ENCODE data around the gene ADA. TPM values are rescaled to one million over a fixed set of nuclear protein-coding genes. Genes with fewer than 3 reads are reported as not detected.
"Not testable (repeated sequence)": the region's sequence is repeated elsewhere in the genome, so short reads cannot be mapped to it uniquely, and the experiment has no call there.

ADA gene
- 25.3 TPM for total RNA-seq

DNA sequence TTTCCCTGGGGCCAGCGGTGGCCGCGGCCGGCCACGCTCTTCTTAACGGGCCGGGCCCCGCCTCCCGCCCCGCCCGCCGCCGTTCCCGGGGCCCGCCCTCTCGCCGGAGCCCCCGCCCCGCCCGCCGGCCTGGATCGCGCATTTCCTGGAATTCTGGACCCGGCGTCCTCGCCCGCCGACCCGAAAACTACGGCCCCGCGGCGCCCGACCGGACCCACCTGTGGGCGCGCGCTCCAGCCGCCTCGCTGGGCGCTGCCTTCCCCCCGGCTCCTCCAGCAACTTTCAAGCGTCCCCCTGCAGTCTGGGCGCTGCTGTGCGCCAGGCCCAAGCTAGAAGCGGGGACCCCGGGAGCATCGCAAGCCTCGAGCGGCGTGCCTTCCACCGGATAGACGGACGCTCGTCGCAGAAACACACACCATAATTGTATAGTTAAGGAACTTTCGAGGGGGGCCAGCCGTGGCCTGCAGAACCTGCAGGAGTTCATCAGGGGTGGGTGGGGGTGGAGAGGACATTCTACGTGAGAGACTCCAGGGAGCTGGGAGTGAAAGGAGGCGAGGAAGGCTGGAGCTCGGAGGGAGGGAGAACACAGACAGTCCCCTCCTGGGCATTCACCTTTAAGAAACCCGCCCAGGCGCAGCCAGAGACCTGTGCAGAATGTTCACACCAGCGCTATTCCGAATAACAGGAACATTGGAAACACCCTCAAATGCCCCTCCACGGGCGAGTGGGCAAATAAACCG is at the start of gene ADA:
ADA (minus strand) TSS at position 16 of the 740 bp plus-strand sequence. CDS start 92 bp downstream, outside the sequence.
- intact Hi-C loops (cut with DNase I), result no loop called here
- no peak for DNase-seq (ENCODE audit: extremely low spot score in 2 of 2)
- peaks cover 19% of the 10 kb centered on the region for H3K4me1 ChIP-seq

DNA sequence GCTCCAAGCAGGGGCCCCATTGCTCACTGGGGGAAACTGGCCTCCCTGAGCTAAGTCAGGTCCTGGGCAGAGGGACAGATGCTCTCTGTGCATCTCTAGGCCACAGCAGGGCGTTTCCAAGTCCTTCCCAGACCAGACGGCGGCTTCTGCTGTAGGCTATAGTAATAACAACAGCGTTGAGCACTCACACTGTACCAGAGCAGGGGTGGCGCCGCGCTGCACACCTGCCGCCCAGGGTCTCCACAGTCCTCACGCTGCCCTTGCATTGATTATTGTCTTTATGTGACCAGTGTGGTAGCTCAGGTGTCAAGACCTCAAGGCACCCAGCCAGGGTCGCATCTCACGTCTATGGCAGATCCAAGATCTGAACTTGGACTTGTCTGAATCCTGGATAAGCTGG is 48.8 kb upstream of the ADA start:
- H3K27me3 ChIP-seq, result no peaks in the 10 kb centered on the region
- peaks cover 62% of the 10 kb centered on the region for H3K4me1 ChIP-seq
- no peaks in the 10 kb centered on the region for H3K36me3 ChIP-seq
- no peak for TF ChIP-seq POLR2AphosphoS5 (IDR thresholded peaks at IDR 0.05; ENCODE audit: insufficient read depth in 1 of 2, low read depth in 1 of 2)
- TF ChIP-seq, protein P1, sequence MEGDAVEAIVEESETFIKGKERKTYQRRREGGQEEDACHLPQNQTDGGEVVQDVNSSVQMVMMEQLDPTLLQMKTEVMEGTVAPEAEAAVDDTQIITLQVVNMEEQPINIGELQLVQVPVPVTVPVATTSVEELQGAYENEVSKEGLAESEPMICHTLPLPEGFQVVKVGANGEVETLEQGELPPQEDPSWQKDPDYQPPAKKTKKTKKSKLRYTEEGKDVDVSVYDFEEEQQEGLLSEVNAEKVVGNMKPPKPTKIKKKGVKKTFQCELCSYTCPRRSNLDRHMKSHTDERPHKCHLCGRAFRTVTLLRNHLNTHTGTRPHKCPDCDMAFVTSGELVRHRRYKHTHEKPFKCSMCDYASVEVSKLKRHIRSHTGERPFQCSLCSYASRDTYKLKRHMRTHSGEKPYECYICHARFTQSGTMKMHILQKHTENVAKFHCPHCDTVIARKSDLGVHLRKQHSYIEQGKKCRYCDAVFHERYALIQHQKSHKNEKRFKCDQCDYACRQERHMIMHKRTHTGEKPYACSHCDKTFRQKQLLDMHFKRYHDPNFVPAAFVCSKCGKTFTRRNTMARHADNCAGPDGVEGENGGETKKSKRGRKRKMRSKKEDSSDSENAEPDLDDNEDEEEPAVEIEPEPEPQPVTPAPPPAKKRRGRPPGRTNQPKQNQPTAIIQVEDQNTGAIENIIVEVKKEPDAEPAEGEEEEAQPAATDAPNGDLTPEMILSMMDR (IDR thresholded peaks at IDR 0.05), result no peak
- no peak for TF ChIP-seq POLR2A (IDR thresholded peaks at IDR 0.05)
- peak overlapping the region; percentile 83 for H3K27ac ChIP-seq
- intact Hi-C loops (cut with DNase I), result no loop called here
- DNase-seq (ENCODE audit: extremely low spot score in 2 of 2), result no peak
- no peaks in the 10 kb centered on the region for H3K9me3 ChIP-seq
- H3K4me3 ChIP-seq, result no peak overlapping the region

More for the DNA sequence above, at the start of gene ADA:
- Histone ChIP-seq H3K36me3 (no peaks in the 10 kb centered on the region), H3K9me3 (no peaks in the 10 kb centered on the region), H3K27me3 (no peaks in the 10 kb centered on the region), H3K27ac (peak within 1 kb of the TSS; percentile 89), H3K4me3 (peak within 1 kb of the TSS; percentile 75 to 95)
- TF ChIP-seq POLR2AphosphoS5 (IDR thresholded peaks at IDR 0.05; ENCODE audit: insufficient read depth in 1 of 2, low read depth in 1 of 2) (peak in 1 of 2 donors; percentile 83), POLR2A (IDR thresholded peaks at IDR 0.05) (peak in 1 of 2 donors; percentile 28)
- TF ChIP-seq, protein P1 (IDR thresholded peaks at IDR 0.05), result no peak

DNA sequence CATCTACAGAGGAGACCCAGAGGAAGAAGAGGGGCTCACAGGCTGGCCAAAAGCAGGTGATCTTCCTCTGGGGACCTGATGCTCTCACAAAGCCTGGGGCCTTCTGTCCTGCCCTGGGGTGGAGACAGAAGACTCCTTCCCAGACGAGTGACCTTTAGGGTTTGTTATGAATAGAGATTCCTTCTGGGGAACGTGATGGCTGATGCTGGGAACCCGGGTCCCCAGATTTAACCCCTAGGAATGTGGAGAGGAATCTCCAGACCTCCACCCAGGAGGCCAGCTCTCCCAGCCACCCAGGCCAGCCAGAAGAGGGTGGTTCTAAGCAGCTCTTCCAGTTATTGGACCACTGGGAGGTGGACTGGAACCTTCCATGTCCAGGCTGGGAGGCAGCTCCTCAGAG is 46.9 kb upstream of the ADA start:
- TF ChIP-seq, protein P1 (IDR thresholded peaks at IDR 0.05), result no peak
- TF ChIP-seq POLR2AphosphoS5 (IDR thresholded peaks at IDR 0.05; ENCODE audit: insufficient read depth in 1 of 2, low read depth in 1 of 2) (no peak), POLR2A (IDR thresholded peaks at IDR 0.05) (no peak)
- H3K36me3 ChIP-seq, result no peaks in the 10 kb centered on the region
- peak overlapping the region; percentile 30 for H3K27ac ChIP-seq
- H3K9me3 ChIP-seq, result no peaks in the 10 kb centered on the region
- intact Hi-C loops (cut with DNase I), result no loop called here
- no peak overlapping the region for H3K4me3 ChIP-seq
- DNase-seq (ENCODE audit: extremely low spot score in 2 of 2), result no peak
- no peaks in the 10 kb centered on the region for H3K27me3 ChIP-seq
- H3K4me1 ChIP-seq, result peaks cover 65% of the 10 kb centered on the region

DNA sequence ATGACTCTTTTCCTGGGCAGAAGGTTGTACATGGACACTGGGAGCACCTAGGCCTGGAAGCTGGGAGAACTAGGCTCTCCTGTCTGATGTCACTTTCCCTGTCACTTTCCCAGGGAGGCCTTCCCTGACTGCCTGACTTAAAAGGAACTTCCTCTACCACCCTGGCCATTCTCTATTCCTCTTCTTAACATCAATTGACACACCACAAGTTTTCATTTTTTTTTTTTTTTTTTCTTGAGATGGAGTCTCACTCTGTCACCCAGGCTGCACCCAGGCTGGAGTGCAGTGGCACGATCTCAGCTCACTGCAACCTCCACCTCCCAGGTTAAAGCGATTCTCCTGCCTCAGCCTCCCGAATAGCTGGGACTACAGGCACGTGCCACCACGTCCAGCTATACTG is 45.5 kb upstream of the ADA start:
- H3K9me3 ChIP-seq; intact Hi-C loops (cut with DNase I); H3K4me3 ChIP-seq; H3K27me3 ChIP-seq; H3K36me3 ChIP-seq; DNase-seq (ENCODE audit: extremely low spot score in 2 of 2): not testable (repeated sequence)
- Histone ChIP-seq H3K27ac (peak overlapping the region; percentile 86), H3K4me1 (peaks cover 65% of the 10 kb centered on the region)

DNA sequence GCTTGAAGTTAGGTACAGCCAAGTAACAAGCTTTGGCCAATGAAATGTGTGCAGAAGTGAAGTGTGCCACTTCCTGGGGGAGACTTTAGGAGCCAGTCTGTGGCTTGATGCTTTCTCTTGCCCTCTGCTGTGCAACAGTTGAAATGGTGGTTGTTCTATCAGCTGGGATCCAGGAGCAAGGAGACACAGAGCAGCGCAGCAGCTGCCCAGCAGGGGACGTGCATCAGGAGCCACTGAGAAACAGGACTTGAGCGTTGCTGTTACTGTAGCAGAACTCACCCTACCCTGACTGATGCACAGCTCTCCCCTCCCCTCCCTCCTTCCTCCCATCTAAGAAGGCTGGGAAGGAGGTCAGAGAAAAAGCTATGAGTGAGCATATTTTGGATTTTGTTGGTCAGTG is 44.8 kb upstream of the ADA start:
- no peak for DNase-seq (ENCODE audit: extremely low spot score in 2 of 2)
- peak overlapping the region; percentile 86 for H3K27ac ChIP-seq
- H3K9me3 ChIP-seq, result no peaks in the 10 kb centered on the region
- H3K27me3 ChIP-seq, result no peaks in the 10 kb centered on the region
- TF ChIP-seq POLR2AphosphoS5 (IDR thresholded peaks at IDR 0.05; ENCODE audit: insufficient read depth in 1 of 2, low read depth in 1 of 2), result no peak
- TF ChIP-seq, protein P1 (IDR thresholded peaks at IDR 0.05), result no peak
- TF ChIP-seq POLR2A (IDR thresholded peaks at IDR 0.05), result no peak
- no peaks in the 10 kb centered on the region for H3K36me3 ChIP-seq
- H3K4me1 ChIP-seq, result peaks cover 63% of the 10 kb centered on the region
- intact Hi-C loops (cut with DNase I), result no loop called here
- no peak overlapping the region for H3K4me3 ChIP-seq
